Peyer's patch (tissue), 4 donors: ENCODE data around the gene CHRNE. TPM values are rescaled to one million over a fixed set of nuclear protein-coding genes. Genes with fewer than 3 reads are reported as not detected.

ENCODE experiments used
- DNase-seq, 3 donors: peaks; one replicate each; pipeline ENCODE4 v3.0.0-alpha.2; 2017 to 2019
- H3K27ac ChIP-seq, 4 donors: fragments of 200-600 bp; sonication (generic); one replicate each; pipeline ENCODE4 v1.5.1; 2016 to 2019
- H3K27me3 ChIP-seq, 2 donors: fragments of 200-600 bp; sonication (generic); one replicate each; pipeline ENCODE4 v1.5.1; 2019
- H3K36me3 ChIP-seq, 3 donors: fragments of 200-600 bp; sonication (generic); one replicate each; pipeline ENCODE4 v1.5.1; 2016 to 2019
- H3K4me1 ChIP-seq, 4 donors: fragments of 200-600 bp; sonication (generic); one replicate each; pipeline ENCODE4 v1.5.1; 2016 to 2019
- H3K4me3 ChIP-seq, 4 donors: fragments of 200-600 bp; sonication (generic); 1 replicate in 3 of 4; 2 replicates in 1 of 4; pipeline ENCODE4 v1.5.1; 2016 to 2019; ENCODE audit warnings: mild to moderate bottlenecking in 1 of 4
- H3K9me3 ChIP-seq, 4 donors: fragments of 200-600 bp; sonication (generic); one replicate each; pipeline ENCODE4 v1.5.1; 2016 to 2019; ENCODE audit warnings: mild to moderate bottlenecking in 1 of 4
- POLR2A ChIP-seq, 2 donors: fragments of 450-650 bp; IDR thresholded peaks; one replicate each; pipeline ENCODE4 v1.5.1; 2017; ENCODE audit warnings: antibody characterized with exemption in 2 of 2, mild to moderate bottlenecking in 2 of 2, moderate library complexity in 2 of 2
- total RNA-seq, 4 donors: library from RNA; depleted of rRNA; stranded (reverse); fragments of >200 nt; gene quantifications; one replicate each; pipeline ENCODE4 v1.1.0, GENCODE V29; 2016
- TF ChIP-seq, protein P1 (sequence below), 6 experiments: fragments of 450-650 bp in 4 of 6; fragments of 200-600 bp in 2 of 6; sonication (generic) in 1 of 6; IDR thresholded peaks; one replicate each; pipeline ENCODE4 v1.5.1; 2017 to 2019; ENCODE audit warnings: antibody characterized with exemption in 6 of 6, mild to moderate bottlenecking in 3 of 6, moderate library complexity in 1 of 6

Gene CHRNE
- total RNA-seq, 4 donors from 2014 or later = not detected

DNA sequence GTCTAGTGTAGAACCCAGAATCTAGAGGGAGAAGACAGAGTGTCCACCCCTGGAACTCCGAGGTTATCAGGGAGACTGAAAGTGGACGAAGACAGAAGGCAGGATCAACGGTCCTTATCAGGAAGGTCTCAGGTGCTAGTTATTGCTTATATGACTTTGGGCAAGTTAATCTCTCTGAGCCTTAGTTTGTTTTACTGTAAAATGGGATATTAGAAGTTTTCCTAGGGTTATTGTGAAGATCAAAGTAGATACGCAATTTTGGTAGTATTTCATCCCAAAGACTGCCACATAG is 38.4 kb upstream of the CHRNE start:
- H3K4me3 ChIP-seq = peak overlapping the region; percentile 62 to 89 (median 78)
- H3K9me3 ChIP-seq = no peaks in the 10 kb centered on the region
- TF ChIP-seq, protein P1, sequence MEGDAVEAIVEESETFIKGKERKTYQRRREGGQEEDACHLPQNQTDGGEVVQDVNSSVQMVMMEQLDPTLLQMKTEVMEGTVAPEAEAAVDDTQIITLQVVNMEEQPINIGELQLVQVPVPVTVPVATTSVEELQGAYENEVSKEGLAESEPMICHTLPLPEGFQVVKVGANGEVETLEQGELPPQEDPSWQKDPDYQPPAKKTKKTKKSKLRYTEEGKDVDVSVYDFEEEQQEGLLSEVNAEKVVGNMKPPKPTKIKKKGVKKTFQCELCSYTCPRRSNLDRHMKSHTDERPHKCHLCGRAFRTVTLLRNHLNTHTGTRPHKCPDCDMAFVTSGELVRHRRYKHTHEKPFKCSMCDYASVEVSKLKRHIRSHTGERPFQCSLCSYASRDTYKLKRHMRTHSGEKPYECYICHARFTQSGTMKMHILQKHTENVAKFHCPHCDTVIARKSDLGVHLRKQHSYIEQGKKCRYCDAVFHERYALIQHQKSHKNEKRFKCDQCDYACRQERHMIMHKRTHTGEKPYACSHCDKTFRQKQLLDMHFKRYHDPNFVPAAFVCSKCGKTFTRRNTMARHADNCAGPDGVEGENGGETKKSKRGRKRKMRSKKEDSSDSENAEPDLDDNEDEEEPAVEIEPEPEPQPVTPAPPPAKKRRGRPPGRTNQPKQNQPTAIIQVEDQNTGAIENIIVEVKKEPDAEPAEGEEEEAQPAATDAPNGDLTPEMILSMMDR (IDR thresholded peaks at IDR 0.05) = no peak
- no peak for TF ChIP-seq POLR2A (IDR thresholded peaks at IDR 0.05)
- H3K4me1 ChIP-seq = peaks cover 0 to 70% (median 39%) of the 10 kb centered on the region in 4 donors
- no peak for DNase-seq
- H3K36me3 ChIP-seq = peaks cover 0 to 63% (median 0%) of the 10 kb centered on the region in 3 donors
- no peaks in the 10 kb centered on the region for H3K27me3 ChIP-seq
- peak overlapping the region; percentile 85 to 97 (median 96) for H3K27ac ChIP-seq

DNA sequence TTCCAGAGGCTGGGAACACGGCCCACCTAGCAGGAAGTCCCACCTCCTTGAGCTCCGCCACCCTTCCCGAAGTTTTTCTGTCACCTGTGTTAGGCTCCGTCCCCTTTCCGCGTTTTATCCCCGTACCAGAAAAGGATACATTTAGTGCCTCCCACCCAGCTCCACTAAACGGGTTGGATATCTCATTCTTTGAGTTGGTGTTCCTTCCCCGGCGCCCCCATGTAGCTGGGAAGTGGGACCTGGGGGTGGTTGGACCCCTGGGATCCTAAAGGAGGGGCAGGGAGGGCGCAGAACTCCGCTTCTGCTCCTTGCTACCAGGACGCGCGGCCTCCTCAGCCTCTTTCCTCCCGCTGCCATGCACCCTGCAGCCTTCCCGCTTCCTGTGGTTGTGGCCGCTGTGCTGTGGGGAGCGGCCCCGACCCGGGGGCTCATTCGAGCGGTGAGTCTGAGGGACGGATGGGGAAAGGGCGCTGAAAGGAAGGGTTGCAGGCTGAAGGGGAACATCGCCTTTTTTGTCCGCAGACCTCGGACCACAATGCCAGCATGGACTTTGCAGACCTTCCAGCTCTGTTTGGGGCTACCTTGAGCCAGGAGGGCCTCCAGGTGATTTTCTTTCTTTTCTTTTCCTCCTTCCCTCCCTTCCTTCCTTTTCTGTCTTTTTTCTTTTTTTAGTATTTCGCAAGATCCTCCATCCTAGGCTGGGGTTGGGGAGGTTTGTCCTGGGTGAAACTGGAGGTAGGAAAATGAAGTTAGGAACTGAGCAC is 37.8 kb upstream of the CHRNE start:
- peak overlapping the region; percentile 62 to 89 (median 78) for H3K4me3 ChIP-seq
- H3K36me3 ChIP-seq = peaks cover 0 to 58% (median 0%) of the 10 kb centered on the region in 3 donors
- peak overlapping the region; percentile 85 to 97 (median 96) for H3K27ac ChIP-seq
- no peak for TF ChIP-seq POLR2A (IDR thresholded peaks at IDR 0.05)
- TF ChIP-seq, protein P1 (IDR thresholded peaks at IDR 0.05) = no peak
- DNase-seq = peak in 2 of 3 donors; percentile 68 to 86
- H3K9me3 ChIP-seq = no peaks in the 10 kb centered on the region
- H3K27me3 ChIP-seq = no peaks in the 10 kb centered on the region
- peaks cover 0 to 64% (median 34%) of the 10 kb centered on the region in 4 donors for H3K4me1 ChIP-seq

DNA sequence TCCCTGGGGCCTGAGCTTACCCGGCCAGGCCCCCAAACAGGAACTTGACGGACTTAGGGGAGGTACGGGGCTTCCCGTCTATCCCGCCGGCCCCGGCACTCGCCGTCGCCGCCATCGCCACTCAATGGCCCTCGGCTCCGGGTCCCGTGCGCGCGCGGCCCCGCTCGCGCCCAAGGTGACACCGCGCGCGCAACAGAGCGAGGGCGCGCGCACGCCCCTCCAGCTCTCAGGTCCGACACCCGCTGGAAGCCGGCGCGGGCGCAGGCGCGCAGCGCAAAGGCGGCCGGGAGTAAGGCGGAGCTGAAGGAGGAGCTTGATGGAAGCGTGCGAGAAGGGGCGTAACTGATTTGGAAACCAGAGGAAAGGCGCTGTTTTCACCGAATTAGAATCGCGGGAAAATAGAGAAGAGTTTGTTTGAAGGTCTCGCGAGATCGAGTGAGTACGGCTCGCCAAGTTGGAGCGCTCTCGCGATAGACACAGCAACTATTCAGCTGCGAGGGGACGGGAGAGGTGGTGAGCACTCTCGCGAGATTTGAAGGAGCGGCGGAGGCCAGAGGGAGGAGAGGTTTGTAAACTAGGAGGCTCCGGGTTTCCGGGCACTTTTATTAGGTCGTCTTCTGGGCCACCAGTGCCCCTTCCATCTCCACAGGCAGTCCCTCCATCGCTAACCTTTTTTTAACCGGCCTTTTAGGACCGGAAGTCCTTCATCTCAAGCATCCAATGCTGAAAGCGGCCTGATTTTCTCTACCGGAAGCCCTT is 37.1 kb upstream of the CHRNE start, which contains the start of the genes RNF167 and SLC25A11:
RNF167 (plus strand) TSS at position 473 of the 759 bp plus-strand sequence. CDS start 642 bp downstream, outside the sequence.
SLC25A11 (minus strand) TSS at position 251 of the 759 bp plus-strand sequence; CDS start at position 115, 136 bp downstream.
- H3K27me3 ChIP-seq = no peaks in the 10 kb centered on the region
- peaks cover 0 to 51% (median 0%) of the 10 kb centered on the region in 3 donors for H3K36me3 ChIP-seq
- peak; percentile 95 to 98 (median 96) for DNase-seq
- H3K9me3 ChIP-seq = no peaks in the 10 kb centered on the region
- TF ChIP-seq POLR2A (IDR thresholded peaks at IDR 0.05) = peak; percentile 73 to 83
- TF ChIP-seq, protein P1 (IDR thresholded peaks at IDR 0.05) = peak in 2 of 6 experiments; percentile 2 to 15
- H3K4me3 ChIP-seq = peak within 1 kb of the TSS; percentile 62 to 89 (median 78)
- peak within 1 kb of the TSS; percentile 85 to 97 (median 96) for H3K27ac ChIP-seq
- H3K4me1 ChIP-seq = peaks cover 0 to 57% (median 27%) of the 10 kb centered on the region in 4 donors

DNA sequence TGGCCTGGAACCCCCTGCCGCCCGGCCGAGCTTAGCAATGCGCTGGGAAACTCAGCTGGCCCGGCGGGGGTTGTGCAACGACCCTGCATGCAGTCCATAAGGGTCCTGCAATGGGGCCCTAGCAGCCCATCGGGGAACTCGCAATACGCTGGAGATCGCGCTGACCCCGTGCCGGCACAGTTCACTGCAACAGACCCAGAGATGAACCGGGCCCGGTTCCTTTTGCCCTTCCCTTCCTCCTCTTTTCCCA is 36.6 kb upstream of the CHRNE start:
- DNase-seq = no peak
- Histone ChIP-seq H3K4me3 (peak overlapping the region; percentile 62 to 89 (median 78)), H3K27ac (peak overlapping the region; percentile 85 to 97 (median 96)), H3K36me3 (peaks cover 0 to 46% (median 0%) of the 10 kb centered on the region in 3 donors), H3K4me1 (peaks cover 0 to 56% (median 23%) of the 10 kb centered on the region in 4 donors), H3K27me3 (no peaks in the 10 kb centered on the region), H3K9me3 (no peaks in the 10 kb centered on the region)
- TF ChIP-seq, protein P1 (IDR thresholded peaks at IDR 0.05) = no peak
- TF ChIP-seq POLR2A (IDR thresholded peaks at IDR 0.05) = no peak

DNA sequence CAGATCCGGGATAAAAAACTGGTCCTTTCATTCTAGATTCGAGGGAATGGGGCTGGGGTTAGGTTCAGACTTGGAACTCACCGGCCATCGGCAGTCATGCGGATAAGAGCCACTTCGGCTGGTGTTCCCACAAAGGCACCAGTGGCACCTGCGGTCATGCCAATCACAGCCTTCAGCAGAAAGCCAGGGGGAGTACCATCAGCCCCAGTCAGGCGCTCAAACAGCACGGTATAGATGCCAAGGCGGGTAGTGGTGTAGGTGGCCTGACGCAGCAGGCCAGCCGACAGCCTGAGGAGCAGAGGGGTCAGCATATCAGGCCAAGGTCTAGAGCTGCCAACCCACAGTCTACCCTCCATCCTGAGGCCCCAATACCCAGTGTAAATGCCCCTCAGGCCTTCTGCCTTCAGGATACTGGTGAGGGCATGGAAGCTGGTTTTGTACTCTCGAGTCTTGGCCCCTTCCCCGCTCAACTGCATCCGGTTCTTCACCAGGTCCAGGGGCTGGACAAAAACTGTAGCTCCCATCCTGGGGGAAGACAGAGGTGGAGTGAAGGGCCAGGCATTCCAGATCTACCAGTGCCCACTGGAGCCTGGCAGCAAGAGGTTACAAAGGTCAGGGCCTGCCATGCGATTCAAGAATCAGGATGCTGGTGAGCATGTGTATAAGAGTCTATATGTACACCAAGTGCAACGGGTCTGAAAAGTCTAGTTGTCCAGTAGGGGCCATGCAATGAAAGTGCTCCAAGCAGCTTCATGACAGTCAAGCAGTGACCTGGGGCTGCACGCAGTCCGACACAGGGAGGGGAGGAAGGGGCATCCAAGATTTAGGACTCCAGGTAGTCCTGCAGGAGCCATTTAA is 36.0 kb upstream of the CHRNE start:
- peak overlapping the region; percentile 62 to 89 (median 78) for H3K4me3 ChIP-seq
- H3K9me3 ChIP-seq = no peaks in the 10 kb centered on the region
- no peaks in the 10 kb centered on the region for H3K27me3 ChIP-seq
- TF ChIP-seq POLR2A (IDR thresholded peaks at IDR 0.05) = no peak
- TF ChIP-seq, protein P1 (IDR thresholded peaks at IDR 0.05) = no peak
- no peak for DNase-seq
- peak overlapping the region; percentile 85 to 97 (median 96) for H3K27ac ChIP-seq
- peaks cover 0 to 57% (median 25%) of the 10 kb centered on the region in 4 donors for H3K4me1 ChIP-seq
- peaks cover 0 to 42% (median 0%) of the 10 kb centered on the region in 3 donors for H3K36me3 ChIP-seq
